GM18498 (cell line): ENCODE measurements around the gene ABI2.
"Not testable (repeated sequence)": the region's sequence is repeated elsewhere in the genome, so short reads cannot be mapped to it uniquely, and the experiment has no call there.

ENCODE experiments used
- ATAC-seq: cut with Tn5 transposase; IDR thresholded peaks from one replicate; pipeline ENCODE4 v1.9.1; 2021; ENCODE audit warnings: mild to moderate bottlenecking, moderate library complexity; ENCODE audit not compliant: unreplicated experiment

ABI2 gene

DNA sequence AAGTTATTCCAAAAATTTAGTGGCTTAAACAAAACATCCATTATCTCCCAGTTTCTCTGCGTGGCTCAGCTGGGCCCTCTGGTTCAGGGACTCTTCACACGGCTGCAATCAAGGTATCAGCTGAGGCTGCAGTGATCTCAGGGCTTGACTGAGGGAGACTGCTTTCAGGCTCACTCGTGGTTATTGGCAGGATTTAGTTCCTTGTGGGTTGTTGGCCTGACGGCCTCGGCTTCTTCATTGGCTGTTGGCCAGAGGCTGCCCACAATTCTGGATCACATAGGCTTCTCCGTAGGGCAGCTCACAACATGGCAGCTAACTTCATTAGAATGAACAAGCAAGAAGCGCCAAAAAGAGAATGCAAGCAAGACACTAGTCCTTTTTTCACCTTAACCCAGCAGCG lies 90.1 kb downstream of the ABI2 start:
- ATAC-seq, result no peak

DNA sequence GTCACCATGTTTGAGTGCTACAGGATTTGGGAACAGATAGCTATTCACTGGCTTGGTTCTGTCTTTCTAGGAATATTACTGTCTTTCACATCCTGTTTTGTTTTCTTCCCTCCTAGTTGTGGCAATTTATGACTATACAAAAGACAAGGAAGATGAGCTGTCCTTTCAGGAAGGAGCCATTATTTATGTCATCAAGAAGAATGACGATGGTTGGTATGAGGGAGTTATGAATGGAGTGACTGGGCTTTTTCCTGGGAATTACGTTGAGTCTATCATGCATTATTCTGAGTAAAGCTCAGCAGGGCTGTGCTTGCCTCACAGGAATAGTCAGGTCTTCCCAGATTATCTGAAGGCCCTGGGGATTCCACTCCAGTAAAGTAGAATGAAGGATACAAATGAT lies 98.9 kb downstream of the ABI2 start:
- ATAC-seq, result no peak

GRCh38 chr2:203429643-203430042 lies 101.4 kb downstream of the ABI2 start:
- ATAC-seq, result not testable (repeated sequence)

GRCh38 chr2:203431391-203432185 lies 103.4 kb downstream of the ABI2 start:
- no peak for ATAC-seq

- ATAC-seq, result no peak
Observed at GRCh38 chr2:203432811-203433210, 104.6 kb downstream of the ABI2 start.

DNA sequence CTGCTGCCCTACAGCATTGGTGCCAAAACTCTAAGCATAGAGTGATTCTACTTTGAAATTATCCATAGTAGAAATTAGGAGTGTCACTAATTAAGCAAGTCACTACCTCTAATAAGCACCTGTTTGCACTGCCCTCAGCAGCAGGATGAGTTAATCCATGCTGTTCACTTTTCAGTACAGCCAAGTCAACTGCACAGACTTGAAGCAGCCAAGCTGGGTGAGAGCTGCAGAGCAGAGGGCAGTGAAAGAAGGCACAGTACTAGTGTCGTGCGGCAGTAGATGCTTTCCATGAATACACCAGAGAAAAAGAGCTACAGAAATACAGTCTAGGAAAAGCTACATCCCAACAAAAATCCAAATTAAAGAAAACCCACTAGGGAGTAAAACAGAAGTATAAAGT lies 108.3 kb downstream of the ABI2 start:
- no peak for ATAC-seq

- ATAC-seq, result no peak
Observed at GRCh38 chr2:203437511-203437910, 109.3 kb downstream of the ABI2 start.

DNA sequence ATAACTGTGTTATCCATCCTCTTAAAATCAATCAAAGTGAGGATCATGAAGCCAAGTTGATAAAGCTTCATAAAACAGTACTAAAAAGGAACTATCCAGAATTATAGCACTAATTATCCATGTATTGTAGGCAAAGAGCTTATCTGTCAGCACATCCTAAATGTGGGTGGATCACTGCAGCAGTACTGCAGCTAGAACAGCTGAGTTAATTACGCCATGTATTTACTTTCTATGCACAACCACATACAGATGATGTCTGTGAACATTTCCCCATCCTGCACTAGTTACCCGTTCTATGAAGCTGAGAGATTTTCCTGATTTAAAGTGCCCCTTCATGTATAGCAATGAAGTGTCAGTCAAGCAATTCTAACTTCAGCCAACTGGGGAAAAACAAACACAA lies 110.3 kb downstream of the ABI2 start:
- ATAC-seq, result no peak

DNA sequence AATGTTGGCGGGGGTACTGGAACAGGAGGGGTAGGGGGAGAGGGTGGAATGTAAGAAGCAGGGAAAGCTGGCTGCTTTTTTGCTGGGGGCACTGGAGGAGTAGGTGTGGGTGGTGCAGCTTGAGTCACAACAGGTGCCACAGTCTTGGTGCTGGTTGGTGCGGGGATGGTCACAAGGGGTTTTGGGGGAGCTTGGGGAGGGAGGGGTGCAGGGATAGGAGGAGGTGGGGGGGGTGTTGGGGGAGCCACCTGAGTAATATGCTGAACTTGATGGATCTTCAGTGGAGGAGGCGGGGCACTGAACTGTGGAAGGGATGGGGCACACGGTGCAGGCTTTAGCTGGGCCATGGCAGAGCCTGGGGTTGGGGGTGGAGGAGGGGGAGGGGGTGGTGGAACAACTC lies 112.5 kb downstream of the ABI2 start:
- no peak for ATAC-seq

- ATAC-seq, result no peak
Observed at GRCh38 chr2:203441463-203441862, 113.3 kb downstream of the ABI2 start.

GRCh38 chr2:203442463-203442862 lies 114.3 kb downstream of the ABI2 start:
- ATAC-seq, result no peak

DNA sequence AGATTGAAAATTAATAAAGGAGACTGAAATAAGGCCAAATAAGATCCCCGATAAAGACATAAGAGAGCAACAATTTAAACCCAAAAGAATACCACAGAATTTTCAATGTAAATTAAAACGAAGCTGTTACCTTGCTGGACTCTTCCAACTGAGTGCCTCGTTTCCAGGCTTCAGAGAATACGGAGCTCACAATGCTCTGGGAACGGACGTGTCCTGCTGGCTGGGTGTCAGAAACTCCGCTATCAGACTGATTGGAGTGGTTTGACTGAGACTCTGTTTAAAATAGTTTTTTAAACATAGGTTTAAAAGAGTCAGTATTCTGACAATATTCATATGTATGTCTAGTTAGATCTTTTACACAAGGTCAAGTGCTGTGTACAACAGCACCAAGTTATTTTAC lies 116.5 kb downstream of the ABI2 start:
- ATAC-seq, result no peak

GRCh38 chr2:203446071-203446481 lies 117.9 kb downstream of the ABI2 start:
- no peak for ATAC-seq

GRCh38 chr2:203446780-203447179 lies 118.6 kb downstream of the ABI2 start:
- no peak for ATAC-seq

- no peak for ATAC-seq
Observed at GRCh38 chr2:203450561-203450960, 122.4 kb downstream of the ABI2 start.

DNA sequence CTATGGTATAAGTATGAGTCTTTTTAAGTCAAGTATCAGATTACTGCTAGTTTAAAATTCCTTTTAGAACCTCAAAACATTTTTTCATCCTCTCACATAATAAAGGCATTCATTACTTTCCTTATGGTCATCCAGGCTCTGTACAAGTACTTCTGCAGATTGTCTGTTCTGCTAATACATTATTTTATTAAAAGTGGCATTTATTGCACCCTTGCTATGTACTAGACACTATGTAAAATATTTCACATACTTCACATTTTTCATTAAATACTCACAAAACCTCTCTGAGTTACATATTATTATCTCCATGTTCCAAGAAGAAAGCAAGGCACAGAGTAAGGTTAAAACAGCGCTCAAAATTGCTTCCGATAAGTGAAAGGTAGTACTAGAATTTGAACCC lies 122.8 kb downstream of the ABI2 start:
- no peak for ATAC-seq

GRCh38 chr2:203451689-203452088 lies 123.5 kb downstream of the ABI2 start:
- ATAC-seq, result no peak

DNA sequence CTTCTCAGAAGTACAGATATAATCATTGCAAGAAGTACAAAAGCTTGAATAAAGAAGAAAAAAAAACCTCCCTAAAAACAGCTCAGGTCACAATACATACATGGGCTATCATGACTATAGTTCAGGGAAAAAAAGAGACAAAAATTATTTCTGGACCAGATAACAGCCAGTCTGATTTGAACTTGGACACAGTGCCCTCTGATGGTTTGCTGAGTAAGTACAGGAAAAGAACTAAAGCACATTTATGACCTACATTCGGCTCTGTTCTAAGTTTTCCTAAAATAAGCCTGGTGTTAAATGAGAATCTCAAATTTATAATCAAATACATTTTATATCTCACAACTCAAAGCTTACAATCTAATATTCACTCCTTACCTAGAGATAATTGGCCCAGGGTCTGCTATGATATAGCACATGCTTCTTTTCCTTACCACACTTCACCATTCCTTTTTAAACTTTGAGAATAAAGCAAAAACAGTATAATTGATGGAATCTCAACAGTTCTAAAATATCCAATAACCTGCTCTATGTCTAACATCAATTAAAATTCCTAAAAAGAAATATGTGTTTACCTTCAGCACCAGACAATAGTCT lies 125.8 kb downstream of the ABI2 start:
- ATAC-seq, result no peak

GRCh38 chr2:203455209-203455608 lies 127.0 kb downstream of the ABI2 start:
- no peak for ATAC-seq

- no peak for ATAC-seq
Observed at GRCh38 chr2:203461746-203462145, 133.6 kb downstream of the ABI2 start.

DNA sequence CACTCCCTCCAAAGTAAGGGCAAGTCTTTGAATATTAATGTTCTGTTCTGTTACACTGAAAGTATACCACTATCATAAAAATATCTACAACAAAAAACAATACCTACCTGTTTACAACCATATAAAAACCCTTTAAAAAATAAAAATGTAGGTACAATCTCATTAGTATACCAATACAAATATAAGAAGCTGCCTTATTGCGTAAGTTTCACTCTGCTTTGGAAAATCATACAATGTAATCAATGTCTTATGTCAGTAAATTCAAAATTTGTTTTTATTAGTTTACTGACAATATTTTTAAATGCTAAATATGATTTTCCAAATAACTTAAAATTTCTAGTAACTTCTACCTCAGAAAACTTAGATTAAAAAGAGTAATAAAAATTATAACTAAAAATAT lies 134.1 kb downstream of the ABI2 start:
- no peak for ATAC-seq

GRCh38 chr2:203463266-203463678 lies 135.1 kb downstream of the ABI2 start:
- no peak for ATAC-seq

DNA sequence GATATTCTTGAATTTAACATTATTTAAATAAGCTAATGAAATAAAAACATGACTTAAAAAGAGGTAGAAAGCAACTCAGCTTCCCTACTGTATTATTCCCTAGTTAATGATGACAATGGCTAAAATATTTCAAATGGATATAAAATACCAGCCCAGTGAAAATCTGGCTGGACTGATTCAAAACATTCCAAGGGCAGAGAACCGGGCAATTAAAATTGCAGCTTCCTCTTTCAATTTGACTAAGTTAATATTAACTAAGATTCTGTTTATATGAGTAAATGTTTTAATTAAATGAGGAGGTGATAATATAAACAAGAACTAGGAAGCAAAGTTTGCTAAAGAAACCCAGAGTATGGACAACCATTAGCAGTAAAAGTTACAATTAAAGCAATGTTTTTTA lies 141.4 kb downstream of the ABI2 start:
- ATAC-seq, result no peak
